ENCODE results near the gene CHRNG.

The CHRNG gene

GRCh38 chr2:232562515-232563151 is 23.1 kb downstream of the CHRNG start:
- no peak overlapping the region for H2AFZ ChIP-seq (ENCODE audit: low read length)
- H4K20me1 ChIP-seq (ENCODE audit: insufficient read depth, low read length, poor library complexity, severe bottlenecking): no peaks in the 10 kb centered on the region
- H3K9me3 ChIP-seq (ENCODE audit: insufficient read depth, low read depth, low read length): no peaks in the 10 kb centered on the region
- H3K36me3 ChIP-seq (ENCODE audit: insufficient read depth, low read length): peaks cover 62% of the 10 kb centered on the region; the same call in 1 of the 2 replicates
- no peaks in the 10 kb centered on the region for H3F3A ChIP-seq (ENCODE audit: low read depth)
- H3K4me1 ChIP-seq (ENCODE audit: insufficient read depth, low read length, poor library complexity, severe bottlenecking): no peaks in the 10 kb centered on the region
- no peaks in the 10 kb centered on the region for H3K79me2 ChIP-seq (ENCODE audit: insufficient read depth, low read length)
- H3K27me3 ChIP-seq (ENCODE audit: insufficient read depth, low read length, poor library complexity, severe bottlenecking): no peaks in the 10 kb centered on the region
- H3K9ac ChIP-seq (ENCODE audit: low read depth, low read length, poor library complexity, severe bottlenecking): no peak overlapping the region
- no peak overlapping the region for H3K4me2 ChIP-seq (ENCODE audit: low read depth, low read length, poor library complexity, severe bottlenecking)
- H3K4me3 ChIP-seq (ENCODE audit: low read length, poor library complexity, severe bottlenecking): no peak overlapping the region
- H3K9me2 ChIP-seq (replicated peaks; ENCODE audit: low read depth, low read length): no peaks in the 10 kb centered on the region
- TF ChIP-seq CTCF (conservative IDR thresholded peaks at IDR 0.05; ENCODE audit: low read length): no peak; the same call in 1 of the 2 replicates
- TF ChIP-seq EZH2phosphoT487 (IDR thresholded peaks at IDR 0.05; ENCODE audit: borderline replicate concordance): no peak

GRCh38 chr2:232563580-232563979 is 24.1 kb downstream of the CHRNG start:
- H3K4me2 ChIP-seq (ENCODE audit: low read depth, low read length, poor library complexity, severe bottlenecking): no peak overlapping the region
- H3K4me1 ChIP-seq (ENCODE audit: insufficient read depth, low read length, poor library complexity, severe bottlenecking): no peaks in the 10 kb centered on the region
- no peak for TF ChIP-seq EZH2phosphoT487 (IDR thresholded peaks at IDR 0.05; ENCODE audit: borderline replicate concordance)
- TF ChIP-seq CTCF (conservative IDR thresholded peaks at IDR 0.05; ENCODE audit: low read length): no peak
- H3K9me2 ChIP-seq (replicated peaks; ENCODE audit: low read depth, low read length): no peaks in the 10 kb centered on the region
- H3K4me3 ChIP-seq (ENCODE audit: low read length, poor library complexity, severe bottlenecking): no peak overlapping the region
- H2AFZ ChIP-seq (ENCODE audit: low read length): no peak overlapping the region
- H3K36me3 ChIP-seq (ENCODE audit: insufficient read depth, low read length): peaks cover 65% of the 10 kb centered on the region; the same call in 1 of the 2 replicates
- no peaks in the 10 kb centered on the region for H3K9me3 ChIP-seq (ENCODE audit: insufficient read depth, low read depth, low read length)
- no peaks in the 10 kb centered on the region for H3F3A ChIP-seq (ENCODE audit: low read depth)
- H3K27me3 ChIP-seq (ENCODE audit: insufficient read depth, low read length, poor library complexity, severe bottlenecking): no peaks in the 10 kb centered on the region
- no peaks in the 10 kb centered on the region for H4K20me1 ChIP-seq (ENCODE audit: insufficient read depth, low read length, poor library complexity, severe bottlenecking)
- H3K79me2 ChIP-seq (ENCODE audit: insufficient read depth, low read length): no peaks in the 10 kb centered on the region
- no peak overlapping the region for H3K9ac ChIP-seq (ENCODE audit: low read depth, low read length, poor library complexity, severe bottlenecking)

- H3K36me3 ChIP-seq (ENCODE audit: insufficient read depth, low read length): peaks cover 58% of the 10 kb centered on the region; the same call in 1 of the 2 replicates
- H3K9me3 ChIP-seq (ENCODE audit: insufficient read depth, low read depth, low read length): no peaks in the 10 kb centered on the region
- no peak overlapping the region for H3K4me2 ChIP-seq (ENCODE audit: low read depth, low read length, poor library complexity, severe bottlenecking)
- TF ChIP-seq CTCF (conservative IDR thresholded peaks at IDR 0.05; ENCODE audit: low read length) (no peak), EZH2phosphoT487 (IDR thresholded peaks at IDR 0.05; ENCODE audit: borderline replicate concordance) (no peak)
- H3K27me3 ChIP-seq (ENCODE audit: insufficient read depth, low read length, poor library complexity, severe bottlenecking): no peaks in the 10 kb centered on the region
- H3K4me3 ChIP-seq (ENCODE audit: low read length, poor library complexity, severe bottlenecking): no peak overlapping the region
- H3F3A ChIP-seq (ENCODE audit: low read depth): no peaks in the 10 kb centered on the region
- H3K79me2 ChIP-seq (ENCODE audit: insufficient read depth, low read length): no peaks in the 10 kb centered on the region
- H4K20me1 ChIP-seq (ENCODE audit: insufficient read depth, low read length, poor library complexity, severe bottlenecking): no peaks in the 10 kb centered on the region
- no peak overlapping the region for H3K9ac ChIP-seq (ENCODE audit: low read depth, low read length, poor library complexity, severe bottlenecking)
- H3K9me2 ChIP-seq (replicated peaks; ENCODE audit: low read depth, low read length): no peaks in the 10 kb centered on the region
- no peaks in the 10 kb centered on the region for H3K4me1 ChIP-seq (ENCODE audit: insufficient read depth, low read length, poor library complexity, severe bottlenecking)
- H2AFZ ChIP-seq (ENCODE audit: low read length): no peak overlapping the region
These were observed 28.2 kb downstream of the CHRNG start for GRCh38 chr2:232567721-232568120.

All from Loucy (cell line).